ENCODE measurements around the gene PCBP3.

DNA sequence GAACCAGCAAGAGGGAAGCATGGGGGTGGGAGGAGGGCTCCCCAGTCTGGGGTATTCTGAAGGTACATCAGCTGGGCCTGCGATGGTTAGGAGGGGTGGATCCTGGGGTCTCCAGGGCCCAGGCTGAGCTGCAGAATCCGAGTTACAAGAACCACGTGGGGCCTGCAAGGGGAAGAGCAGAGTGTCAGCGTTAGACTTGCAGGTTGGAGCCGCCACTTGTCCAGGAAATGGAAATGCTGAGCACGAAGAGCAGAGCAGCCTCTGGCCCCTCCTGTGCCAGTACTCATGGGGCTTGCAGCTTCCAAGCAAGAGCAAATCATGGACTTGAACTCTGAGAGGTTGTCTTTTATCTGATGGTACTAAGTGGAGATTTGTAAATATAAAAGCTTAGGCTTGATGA lies 290.6 kb downstream of the PCBP3 start:
- TF ChIP-seq POLR2A (IDR thresholded peaks at IDR 0.05; ENCODE audit: extremely low read depth, insufficient read length) = no peak
- TF ChIP-seq, protein P1, sequence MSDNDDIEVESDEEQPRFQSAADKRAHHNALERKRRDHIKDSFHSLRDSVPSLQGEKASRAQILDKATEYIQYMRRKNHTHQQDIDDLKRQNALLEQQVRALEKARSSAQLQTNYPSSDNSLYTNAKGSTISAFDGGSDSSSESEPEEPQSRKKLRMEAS (IDR thresholded peaks at IDR 0.05; ENCODE audit: low read depth, low read length) = no peak
- TF ChIP-seq, protein P2, sequence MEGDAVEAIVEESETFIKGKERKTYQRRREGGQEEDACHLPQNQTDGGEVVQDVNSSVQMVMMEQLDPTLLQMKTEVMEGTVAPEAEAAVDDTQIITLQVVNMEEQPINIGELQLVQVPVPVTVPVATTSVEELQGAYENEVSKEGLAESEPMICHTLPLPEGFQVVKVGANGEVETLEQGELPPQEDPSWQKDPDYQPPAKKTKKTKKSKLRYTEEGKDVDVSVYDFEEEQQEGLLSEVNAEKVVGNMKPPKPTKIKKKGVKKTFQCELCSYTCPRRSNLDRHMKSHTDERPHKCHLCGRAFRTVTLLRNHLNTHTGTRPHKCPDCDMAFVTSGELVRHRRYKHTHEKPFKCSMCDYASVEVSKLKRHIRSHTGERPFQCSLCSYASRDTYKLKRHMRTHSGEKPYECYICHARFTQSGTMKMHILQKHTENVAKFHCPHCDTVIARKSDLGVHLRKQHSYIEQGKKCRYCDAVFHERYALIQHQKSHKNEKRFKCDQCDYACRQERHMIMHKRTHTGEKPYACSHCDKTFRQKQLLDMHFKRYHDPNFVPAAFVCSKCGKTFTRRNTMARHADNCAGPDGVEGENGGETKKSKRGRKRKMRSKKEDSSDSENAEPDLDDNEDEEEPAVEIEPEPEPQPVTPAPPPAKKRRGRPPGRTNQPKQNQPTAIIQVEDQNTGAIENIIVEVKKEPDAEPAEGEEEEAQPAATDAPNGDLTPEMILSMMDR (IDR thresholded peaks at IDR 0.05; ENCODE audit: low read depth, low read length) = no peak
- TF ChIP-seq MYC (IDR thresholded peaks at IDR 0.05; ENCODE audit: low read depth, low read length) = no peak
